ENCODE results near the gene FLT4. TPM values are rescaled to one million over a fixed set of nuclear protein-coding genes. Genes with fewer than 3 reads are reported as not detected.

Gene FLT4
- total and polyA plus RNA-seq, 12 donors: 3.3 to 80.1 (median 25.5) TPM

GRCh38 chr5:180596668-180597231 is 52.6 kb downstream of the FLT4 start:
- Histone ChIP-seq H3K4me1 (replicated peaks in 1 of 2) (no peaks in the 10 kb centered on the region), H3K9me3 (replicated peaks in 1 of 3) (no peaks in the 10 kb centered on the region), H3K36me3 (replicated peaks in 1 of 2) (no peaks in the 10 kb centered on the region), H3K4me3 (no peak overlapping the region), H3K27me3 (peaks cover 18% of the 10 kb centered on the region), H3K27ac (no peak overlapping the region)
- 70 to 80% (median 75%) methylated on average over 19 to 24 of the region's 24 CpGs for WGBS, 4 donors
- intact Hi-C loops (cut with DNase I): loop anchor here in 1 of 2 donors (10.0 kb wide), 1 partner anchor 112 kb away; no protein-coding TSS in a partner anchor
- peak in 2 of 7 donors; percentile 5 to 36 for DNase-seq
- no peak for TF ChIP-seq POLR2A (IDR thresholded peaks at IDR 0.05)
- TF ChIP-seq, protein P1, sequence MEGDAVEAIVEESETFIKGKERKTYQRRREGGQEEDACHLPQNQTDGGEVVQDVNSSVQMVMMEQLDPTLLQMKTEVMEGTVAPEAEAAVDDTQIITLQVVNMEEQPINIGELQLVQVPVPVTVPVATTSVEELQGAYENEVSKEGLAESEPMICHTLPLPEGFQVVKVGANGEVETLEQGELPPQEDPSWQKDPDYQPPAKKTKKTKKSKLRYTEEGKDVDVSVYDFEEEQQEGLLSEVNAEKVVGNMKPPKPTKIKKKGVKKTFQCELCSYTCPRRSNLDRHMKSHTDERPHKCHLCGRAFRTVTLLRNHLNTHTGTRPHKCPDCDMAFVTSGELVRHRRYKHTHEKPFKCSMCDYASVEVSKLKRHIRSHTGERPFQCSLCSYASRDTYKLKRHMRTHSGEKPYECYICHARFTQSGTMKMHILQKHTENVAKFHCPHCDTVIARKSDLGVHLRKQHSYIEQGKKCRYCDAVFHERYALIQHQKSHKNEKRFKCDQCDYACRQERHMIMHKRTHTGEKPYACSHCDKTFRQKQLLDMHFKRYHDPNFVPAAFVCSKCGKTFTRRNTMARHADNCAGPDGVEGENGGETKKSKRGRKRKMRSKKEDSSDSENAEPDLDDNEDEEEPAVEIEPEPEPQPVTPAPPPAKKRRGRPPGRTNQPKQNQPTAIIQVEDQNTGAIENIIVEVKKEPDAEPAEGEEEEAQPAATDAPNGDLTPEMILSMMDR (IDR thresholded peaks at IDR 0.05): no peak

- Histone ChIP-seq H3K27ac (no peak overlapping the region), H3K4me1 (replicated peaks in 1 of 2) (peaks cover 0 to 5% of the 10 kb centered on the region in 2 donors), H3K36me3 (replicated peaks in 1 of 2) (no peaks in the 10 kb centered on the region), H3K9me3 (replicated peaks in 1 of 3) (no peaks in the 10 kb centered on the region), H3K27me3 (peaks cover 22% of the 10 kb centered on the region), H3K4me3 (no peak overlapping the region)
- DNase-seq: peak in 1 of 7 donors; percentile 9
- TF ChIP-seq, protein P1 (IDR thresholded peaks at IDR 0.05): no peak
- no peak for TF ChIP-seq POLR2A (IDR thresholded peaks at IDR 0.05)
- 85 to 94% (median 90%) methylated on average over 11 to 12 of the region's 12 CpGs for WGBS, 4 donors
- intact Hi-C loops (cut with DNase I): loop anchor here in 1 of 2 donors (10.0 kb wide), 1 partner anchor 111 kb away; no protein-coding TSS in a partner anchor
Observed at GRCh38 chr5:180596115-180596667, 53.2 kb downstream of the FLT4 start.

DNA sequence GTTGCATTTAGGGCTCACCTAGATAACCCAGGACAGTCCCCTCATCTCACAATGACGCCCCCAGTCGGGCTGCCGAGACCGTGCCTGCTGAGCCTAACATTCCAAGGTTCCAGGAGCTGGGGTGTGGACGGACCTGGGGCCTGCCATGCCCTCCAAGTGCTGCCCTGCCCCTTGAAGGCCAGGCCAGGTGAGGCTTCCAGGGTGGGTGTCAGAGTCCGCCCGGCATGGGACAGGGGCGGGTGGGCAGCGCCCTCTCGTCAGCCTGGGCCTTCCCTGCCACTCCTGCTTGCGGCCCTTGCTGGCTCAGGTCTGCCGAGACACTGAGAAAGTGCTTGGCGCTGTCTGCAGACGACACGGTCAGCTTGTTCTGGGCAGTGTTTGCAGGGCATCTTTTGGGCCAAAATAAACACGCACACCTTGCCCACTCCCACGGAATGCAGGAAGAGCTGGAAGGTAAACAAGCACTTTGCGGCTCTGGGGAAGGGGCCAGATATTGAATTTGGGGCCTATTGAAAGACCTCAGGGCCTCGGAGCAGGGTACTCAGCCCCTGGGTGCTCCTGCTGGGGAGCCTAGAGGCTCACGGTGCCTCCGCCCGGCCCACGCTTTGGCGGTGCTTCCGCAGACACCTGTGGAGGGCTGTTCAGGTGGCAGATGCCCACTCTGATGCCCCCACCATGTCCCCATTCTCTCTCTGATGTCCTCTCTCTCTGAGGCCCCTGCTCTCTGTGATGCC is 53.9 kb downstream of the FLT4 start:
- DNase-seq: no peak
- intact Hi-C loops (cut with DNase I): loop anchor here in 1 of 2 donors (10.0 kb wide), 1 partner anchor 111 kb away; no protein-coding TSS in a partner anchor
- 84 to 92% (median 88%) methylated on average over 16 to 25 of the region's 25 CpGs for WGBS, 4 donors

DNA sequence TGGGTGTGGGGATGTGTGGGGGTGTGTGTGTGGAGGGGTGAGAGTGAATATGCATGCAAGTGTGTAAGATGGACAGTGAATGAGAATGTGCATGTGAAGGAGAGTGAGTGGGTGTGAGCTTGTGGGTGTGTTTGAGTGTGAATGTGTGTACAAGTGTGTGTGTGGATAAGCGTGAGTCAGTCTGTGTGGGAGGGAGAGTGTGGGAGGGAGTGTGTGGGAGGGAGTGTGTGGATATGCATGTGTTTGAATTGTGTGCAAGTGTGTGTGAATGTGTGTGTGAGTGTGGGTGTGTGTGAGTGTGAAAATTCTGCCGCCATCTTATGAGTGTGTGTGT is 54.4 kb downstream of the FLT4 start:
- Histone ChIP-seq H3K4me1 (replicated peaks in 1 of 2) (peaks cover 0 to 16% of the 10 kb centered on the region in 2 donors), H3K9me3 (replicated peaks in 1 of 3) (no peaks in the 10 kb centered on the region), H3K4me3 (no peak overlapping the region), H3K27me3 (peaks cover 33% of the 10 kb centered on the region), H3K27ac (no peak overlapping the region), H3K36me3 (replicated peaks in 1 of 2) (no peaks in the 10 kb centered on the region)
- 46 to 91% (median 75%) methylated on average over 2 of the region's 2 CpGs for WGBS, 4 donors
- intact Hi-C loops (cut with DNase I): loop anchor here in 1 of 2 donors (10.0 kb wide), 1 partner anchor 110 kb away; no protein-coding TSS in a partner anchor
- DNase-seq: no peak
- TF ChIP-seq POLR2A (IDR thresholded peaks at IDR 0.05): no peak
- TF ChIP-seq, protein P1 (IDR thresholded peaks at IDR 0.05): no peak

More for the DNA sequence above, 53.9 kb downstream of the FLT4 start:
- no peak for TF ChIP-seq POLR2A (IDR thresholded peaks at IDR 0.05)
- TF ChIP-seq, protein P1 (IDR thresholded peaks at IDR 0.05): no peak
- no peak overlapping the region for H3K4me3 ChIP-seq
- no peak overlapping the region for H3K27ac ChIP-seq
- peaks cover 0 to 11% of the 10 kb centered on the region in 2 donors for H3K4me1 ChIP-seq (replicated peaks in 1 of 2)
- H3K9me3 ChIP-seq (replicated peaks in 1 of 3): no peaks in the 10 kb centered on the region
- H3K36me3 ChIP-seq (replicated peaks in 1 of 2): no peaks in the 10 kb centered on the region
- H3K27me3 ChIP-seq: peaks cover 28% of the 10 kb centered on the region
